ENCODE results near the gene KCNIP4. TPM values are rescaled to one million over a fixed set of nuclear protein-coding genes. Genes with fewer than 3 reads are reported as not detected.

Gene KCNIP4
- polyA plus RNA-seq, 1 donor (not counting 4 experiments of a cell fraction or from before 2014, with no cell fraction given) = 0.07 TPM

DNA sequence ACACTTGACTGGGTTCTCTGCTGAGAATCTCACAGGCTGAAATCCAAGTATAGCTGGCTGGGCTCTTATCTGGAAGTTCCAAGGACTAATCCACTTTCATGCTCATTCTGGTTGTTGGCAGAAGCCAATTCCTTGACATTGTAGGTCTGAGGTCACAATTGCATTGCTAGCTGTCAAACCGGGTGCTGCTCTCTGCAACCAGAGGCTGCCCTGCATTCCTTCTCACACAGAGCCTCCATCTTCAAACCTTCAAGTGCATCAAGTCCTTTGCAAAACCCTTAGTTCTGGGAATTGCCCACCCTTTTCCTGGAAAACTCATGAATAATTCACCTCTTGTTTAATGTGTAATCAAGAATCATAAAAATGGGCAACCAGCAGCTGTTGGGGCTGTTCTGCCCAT, 404.2 kb downstream of the KCNIP4 start:
- dilution Hi-C loops (cut with MboI; ENCODE audit: extremely low pct_ligation_motif_present, low sequenced_read_pairs) = no loop called here
- no peaks in the 10 kb centered on the region for H3K79me2 ChIP-seq (ENCODE audit: control insufficient read depth, insufficient read depth, low read length)
- no peaks in the 10 kb centered on the region for H3K27me3 ChIP-seq (ENCODE audit: control insufficient read depth, extremely low read depth, insufficient read depth, low read length)
- TF ChIP-seq, protein P1, sequence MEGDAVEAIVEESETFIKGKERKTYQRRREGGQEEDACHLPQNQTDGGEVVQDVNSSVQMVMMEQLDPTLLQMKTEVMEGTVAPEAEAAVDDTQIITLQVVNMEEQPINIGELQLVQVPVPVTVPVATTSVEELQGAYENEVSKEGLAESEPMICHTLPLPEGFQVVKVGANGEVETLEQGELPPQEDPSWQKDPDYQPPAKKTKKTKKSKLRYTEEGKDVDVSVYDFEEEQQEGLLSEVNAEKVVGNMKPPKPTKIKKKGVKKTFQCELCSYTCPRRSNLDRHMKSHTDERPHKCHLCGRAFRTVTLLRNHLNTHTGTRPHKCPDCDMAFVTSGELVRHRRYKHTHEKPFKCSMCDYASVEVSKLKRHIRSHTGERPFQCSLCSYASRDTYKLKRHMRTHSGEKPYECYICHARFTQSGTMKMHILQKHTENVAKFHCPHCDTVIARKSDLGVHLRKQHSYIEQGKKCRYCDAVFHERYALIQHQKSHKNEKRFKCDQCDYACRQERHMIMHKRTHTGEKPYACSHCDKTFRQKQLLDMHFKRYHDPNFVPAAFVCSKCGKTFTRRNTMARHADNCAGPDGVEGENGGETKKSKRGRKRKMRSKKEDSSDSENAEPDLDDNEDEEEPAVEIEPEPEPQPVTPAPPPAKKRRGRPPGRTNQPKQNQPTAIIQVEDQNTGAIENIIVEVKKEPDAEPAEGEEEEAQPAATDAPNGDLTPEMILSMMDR (optimal IDR thresholded peaks at IDR 0.05 in 1 of 3, IDR thresholded peaks at IDR 0.05 in 1 of 3, conservative IDR thresholded peaks at IDR 0.05 in 1 of 3; ENCODE audit: extremely low read depth in 1 of 3, insufficient read depth in 2 of 3, low read length in 3 of 3) = no peak
- TF ChIP-seq EZH2 (IDR thresholded peaks at IDR 0.05; ENCODE audit: low read length) = no peak
- FAIRE-seq (no peak), DNase-seq (ENCODE audit: low read depth, low spot score) (no peak)
- no peaks in the 10 kb centered on the region for H4K20me1 ChIP-seq (ENCODE audit: control insufficient read depth, extremely low read depth, insufficient read depth, low read length)
- no peak overlapping the region for H2AFZ ChIP-seq (ENCODE audit: control insufficient read depth, low read length)
- H3K4me2 ChIP-seq (ENCODE audit: control insufficient read depth, extremely low read depth, insufficient read depth, low read depth, low read length) = no peak overlapping the region
- no peaks in the 10 kb centered on the region for H3K9me3 ChIP-seq (ENCODE audit: control insufficient read depth, low read depth, low read length)
- H3K27ac ChIP-seq (ENCODE audit: control insufficient read depth, insufficient read depth, low read length) = no peak overlapping the region
- no peaks in the 10 kb centered on the region for H3K4me1 ChIP-seq (ENCODE audit: control insufficient read depth, extremely low read depth, insufficient read depth, low read length)
- H3K36me3 ChIP-seq (ENCODE audit: control insufficient read depth in 2 of 2, extremely low read depth in 1 of 2, insufficient read depth in 2 of 2, low read length in 2 of 2) = no peaks in the 10 kb centered on the region
- no peak overlapping the region for H3K9ac ChIP-seq (ENCODE audit: control insufficient read depth, extremely low read depth, insufficient read depth, low read length)
- no peaks in the 10 kb centered on the region for H3K9me1 ChIP-seq (ENCODE audit: control insufficient read depth, extremely low read depth, insufficient read depth, low read length)
- H3K4me3 ChIP-seq (ENCODE audit: control insufficient read depth in 2 of 3, extremely low read depth in 1 of 3, insufficient read depth in 2 of 3, low read depth in 1 of 3, low read length in 3 of 3) = no peak overlapping the region

GRCh38 chr4:21543514-21543913, 405.1 kb downstream of the KCNIP4 start:
- H3K27me3 ChIP-seq (ENCODE audit: control insufficient read depth, extremely low read depth, insufficient read depth, low read length) = no peaks in the 10 kb centered on the region
- H3K4me2 ChIP-seq (ENCODE audit: control insufficient read depth, extremely low read depth, insufficient read depth, low read depth, low read length) = no peak overlapping the region
- H3K36me3 ChIP-seq (ENCODE audit: control insufficient read depth in 2 of 2, extremely low read depth in 1 of 2, insufficient read depth in 2 of 2, low read length in 2 of 2) = no peaks in the 10 kb centered on the region
- TF ChIP-seq, protein P1 (optimal IDR thresholded peaks at IDR 0.05 in 1 of 3, IDR thresholded peaks at IDR 0.05 in 1 of 3, conservative IDR thresholded peaks at IDR 0.05 in 1 of 3; ENCODE audit: extremely low read depth in 1 of 3, insufficient read depth in 2 of 3, low read length in 3 of 3) = no peak
- no peak for TF ChIP-seq EZH2 (IDR thresholded peaks at IDR 0.05; ENCODE audit: low read length)
- no peak overlapping the region for H3K9ac ChIP-seq (ENCODE audit: control insufficient read depth, extremely low read depth, insufficient read depth, low read length)
- FAIRE-seq (no peak), DNase-seq (ENCODE audit: low read depth, low spot score) (no peak)
- H3K9me3 ChIP-seq (ENCODE audit: control insufficient read depth, low read depth, low read length) = no peaks in the 10 kb centered on the region
- no peaks in the 10 kb centered on the region for H4K20me1 ChIP-seq (ENCODE audit: control insufficient read depth, extremely low read depth, insufficient read depth, low read length)
- no peak overlapping the region for H3K4me3 ChIP-seq (ENCODE audit: control insufficient read depth in 2 of 3, extremely low read depth in 1 of 3, insufficient read depth in 2 of 3, low read depth in 1 of 3, low read length in 3 of 3)
- dilution Hi-C loops (cut with MboI; ENCODE audit: extremely low pct_ligation_motif_present, low sequenced_read_pairs) = no loop called here
- H3K9me1 ChIP-seq (ENCODE audit: control insufficient read depth, extremely low read depth, insufficient read depth, low read length) = no peaks in the 10 kb centered on the region
- H3K27ac ChIP-seq (ENCODE audit: control insufficient read depth, insufficient read depth, low read length) = no peak overlapping the region
- H3K4me1 ChIP-seq (ENCODE audit: control insufficient read depth, extremely low read depth, insufficient read depth, low read length) = no peaks in the 10 kb centered on the region
- no peaks in the 10 kb centered on the region for H3K79me2 ChIP-seq (ENCODE audit: control insufficient read depth, insufficient read depth, low read length)
- H2AFZ ChIP-seq (ENCODE audit: control insufficient read depth, low read length) = no peak overlapping the region

Measured in keratinocyte (primary cell).